BJ (cell line): ENCODE measurements around the gene XRRA1. TPM values are rescaled to one million over a fixed set of nuclear protein-coding genes. Genes with fewer than 3 reads are reported as not detected.

Source experiments
- CTCF ChIA-PET: fragments of 350-600 bp; formaldehyde crosslinking; extraction: SDS; loops from one replicate; lab custom pipeline; 2021; ENCODE audit warnings: antibody characterized with exemption, inconsistent platforms; lab: Yijun Ruan, JAX
- POLR2A ChIA-PET: fragments of 300-600 bp; sonication (Branson Sonifier 250); formaldehyde crosslinking; extraction: SDS; loops from one replicate; lab custom pipeline; 2021; ENCODE audit warnings: antibody characterized with exemption; lab: Charles Lee
- DNase-seq: peaks from one replicate; pipeline ENCODE4 v3.0.0-alpha.2; 2011; ENCODE audit warnings: low read depth
- H3K27me3 ChIP-seq: 2 replicates; pipeline ENCODE4 v1.6.0; 2011; ENCODE audit warnings: low read length; ENCODE audit not compliant: control insufficient read depth, insufficient read depth
- H3K36me3 ChIP-seq: 2 replicates; pipeline ENCODE4 v1.5.1; 2011; ENCODE audit warnings: low read length; ENCODE audit not compliant: control insufficient read depth, insufficient read depth
- H3K4me3 ChIP-seq: 2 replicates; pipeline ENCODE4 v1.5.1; 2011; ENCODE audit warnings: low read depth, mild to moderate bottlenecking, control low read depth, low read length
- CTCF ChIP-seq: IDR thresholded peaks from 2 replicates; pipeline ENCODE4 v1.5.1; 2011; ENCODE audit warnings: low read depth, mild to moderate bottlenecking, control low read depth, inconsistent platforms, low read length, moderate library complexity; ENCODE audit not compliant: insufficient read depth
- polyA plus RNA-seq: library from polyadenylated mRNA; depleted of rRNA; stranded (reverse); fragments of >200 nt; gene quantifications from 2 replicates; pipeline ENCODE4 v1.2.3, GENCODE V29; 2011

The XRRA1 gene
- polyA plus RNA-seq, 1 experiment, result 6.8 TPM

- H3K4me3 ChIP-seq, result no peak overlapping the region
- TF ChIP-seq CTCF, result no peak
- ChIA-PET POLR2A (interaction anchor here (0.6 kb wide), 1 partner anchor 230 kb away, joined by 5 read pairs; no protein-coding TSS in a partner anchor), CTCF (interaction anchor here (0.9 to 9.3 kb wide), 3 partner anchors 100 to 309 kb away, joined by 3 to 107 read pairs (median 55); no protein-coding TSS in a partner anchor)
- no peaks in the 10 kb centered on the region for H3K27me3 ChIP-seq
- no peak for DNase-seq
- H3K36me3 ChIP-seq, result peaks cover 2% of the 10 kb centered on the region
Measured at GRCh38 chr11:74933765-74934164, 15.1 kb downstream of the XRRA1 start.

- ChIA-PET POLR2A (no interaction called here), CTCF (interaction anchor here (1.1 to 9.3 kb wide), 4 partner anchors 95 to 272 kb away, joined by 3 to 107 read pairs (median 34); no protein-coding TSS in a partner anchor)
- H3K27me3 ChIP-seq, result no peaks in the 10 kb centered on the region
- DNase-seq, result no peak
- peaks cover 2% of the 10 kb centered on the region for H3K36me3 ChIP-seq
- no peak overlapping the region for H3K4me3 ChIP-seq
- no peak for TF ChIP-seq CTCF
Measured at GRCh38 chr11:74932797-74933196, 16.1 kb downstream of the XRRA1 start.

GRCh38 chr11:74932169-74932568 is 16.7 kb downstream of the XRRA1 start:
- no peak for DNase-seq
- Histone ChIP-seq H3K27me3 (no peaks in the 10 kb centered on the region), H3K36me3 (peaks cover 2% of the 10 kb centered on the region), H3K4me3 (no peak overlapping the region)
- TF ChIP-seq CTCF, result no peak
- ChIA-PET CTCF (interaction anchor here (0.9 to 9.3 kb wide), 6 partner anchors 91 to 316 kb away, joined by 3 to 107 read pairs (median 18); no protein-coding TSS in a partner anchor), POLR2A (no interaction called here)

GRCh38 chr11:74929431-74930363 is 19.2 kb downstream of the XRRA1 start:
- Histone ChIP-seq H3K27me3 (no peaks in the 10 kb centered on the region), H3K36me3 (no peaks in the 10 kb centered on the region), H3K4me3 (no peak overlapping the region)
- peak; percentile 80 for TF ChIP-seq CTCF
- ChIA-PET CTCF (interaction anchor here (0.6 to 9.3 kb wide), 29 partner anchors 9 to 319 kb away, joined by 3 to 107 read pairs (median 6); no protein-coding TSS in a partner anchor), POLR2A (no interaction called here)
- no peak for DNase-seq

GRCh38 chr11:74927496-74927895 is 21.4 kb downstream of the XRRA1 start:
- TF ChIP-seq CTCF, result no peak
- no peak for DNase-seq
- CTCF ChIA-PET, result interaction anchor here (0.5 to 6.6 kb wide), 7 partner anchors 10 to 321 kb away, joined by 3 to 55 read pairs (median 6); no protein-coding TSS in a partner anchor

More at GRCh38 chr11:74927496-74927895, 21.4 kb downstream of the XRRA1 start:
- Histone ChIP-seq H3K4me3 (no peak overlapping the region), H3K27me3 (no peaks in the 10 kb centered on the region), H3K36me3 (no peaks in the 10 kb centered on the region)
- POLR2A ChIA-PET, result no interaction called here
